T-cell (primary cell): ENCODE data around the gene DPM1. TPM values are rescaled to one million over a fixed set of nuclear protein-coding genes. Genes with fewer than 3 reads are reported as not detected.

Experiments used
- ATAC-seq, 4 experiments: fragments of 200-7000 bp in 3 of 4; fragments of 150-1000 bp in 1 of 4; cut with Tn5 transposase; replicated peaks in 1 of 4; 1 replicate in 3 of 4; 2 replicates in 1 of 4; pipeline ENCODE4 v1.10.0; 2021; ENCODE audit warnings: moderate library complexity in 3 of 4, mild to moderate bottlenecking in 2 of 4, moderate number of reproducible peaks in 1 of 4
- CTCF ChIA-PET, 2 donors: fragments of 300-600 bp; sonication (Branson Sonifier 250); formaldehyde crosslinking; loops; one replicate each; lab custom pipeline; 2022; ENCODE audit warnings: antibody characterized with exemption in 2 of 2; lab: Charles Lee
- POLR2A ChIA-PET, 2 donors: fragments of 300-600 bp; sonication (Branson Sonifier 250); formaldehyde crosslinking; loops; one replicate each; lab custom pipeline; 2022; ENCODE audit warnings: antibody characterized with exemption in 2 of 2; lab: Charles Lee
- DNase-seq, 35 experiments: peaks; one replicate each; pipeline versions ENCODE4 v3.0.0 to v3.0.0-alpha.2; 2013 to 2023
- H3K27ac ChIP-seq: one replicate; pipeline ENCODE4 v1.5.1; 2013; ENCODE audit warnings: low read length
- H3K27me3 ChIP-seq, 2 experiments: replicated peaks in 1 of 2; 1 replicate in 1 of 2; 2 replicates in 1 of 2; pipeline versions ENCODE4 v1.6.1 to v1.7.0; 2013; ENCODE audit warnings: low read length in 1 of 2, mixed read lengths in 1 of 2; ENCODE audit not compliant: control insufficient read depth in 2 of 2, insufficient read depth in 2 of 2; ENCODE audit errors: extremely low read depth in 1 of 2
- H3K36me3 ChIP-seq, 2 donors: 1 replicate in 1 of 2; 2 replicates in 1 of 2; pipeline versions ENCODE4 v1.6.1 to v1.7.0; 2013; ENCODE audit warnings: low read length in 1 of 2; ENCODE audit not compliant: control insufficient read depth in 2 of 2, insufficient read depth in 1 of 2; ENCODE audit errors: extremely low read depth in 1 of 2
- H3K4me1 ChIP-seq, 2 experiments: 1 replicate in 1 of 2; 2 replicates in 1 of 2; pipeline versions ENCODE4 v1.6.1 to v1.7.0; 2013; ENCODE audit warnings: low read length in 2 of 2, mixed read lengths in 1 of 2; ENCODE audit not compliant: insufficient read depth in 2 of 2, control insufficient read depth in 1 of 2; ENCODE audit errors: extremely low read depth in 1 of 2
- H3K4me3 ChIP-seq, 2 donors: 1 replicate in 1 of 2; 2 replicates in 1 of 2; pipeline versions ENCODE4 v1.5.1 to v1.7.0; 2013; ENCODE audit warnings: mild to moderate bottlenecking in 2 of 2, low read length in 1 of 2, moderate library complexity in 1 of 2; ENCODE audit not compliant: control insufficient read depth in 1 of 2; ENCODE audit errors: extremely low read depth in 1 of 2
- H3K9me3 ChIP-seq: 2 replicates; pipeline ENCODE4 v1.7.0; 2013
- H3K27ac Mint-ChIP-seq, 2 donors: one replicate each; pipeline ENCODE4 v1.8.0; 2020 to 2021; ENCODE audit warnings: mild to moderate bottlenecking in 2 of 2, mixed read lengths in 2 of 2
- H3K27me3 Mint-ChIP-seq, 2 donors: one replicate each; pipeline ENCODE4 v1.8.0; 2021 to 2022; ENCODE audit warnings: mixed read lengths in 2 of 2
- H3K36me3 Mint-ChIP-seq: one replicate; pipeline ENCODE4 v1.8.0; 2021; ENCODE audit warnings: mixed read lengths
- H3K4me1 Mint-ChIP-seq, 3 donors: one replicate each; pipeline ENCODE4 v1.8.0; 2020 to 2022; ENCODE audit warnings: mixed read lengths in 3 of 3, mild to moderate bottlenecking in 1 of 3
- H3K4me3 Mint-ChIP-seq, 3 donors: one replicate each; pipeline ENCODE4 v1.8.0; 2020 to 2022; ENCODE audit warnings: mild to moderate bottlenecking in 3 of 3, mixed read lengths in 3 of 3, moderate library complexity in 3 of 3
- H3K9me3 Mint-ChIP-seq, 3 donors: one replicate each; pipeline ENCODE4 v1.8.0; 2020 to 2022; ENCODE audit warnings: mixed read lengths in 3 of 3
- WGBS: methylation state at CpG from one replicate; pipeline ENCODE4 v1.1.5; 2013; ENCODE audit warnings: missing lambda C conversion rate; ENCODE audit not compliant: insufficient coverage; 5-methylcytosine and 5-hydroxymethylcytosine counted together
- total RNA-seq, 35 experiments: library from RNA in 6 of 35; stranded (reverse) in 6 of 35; fragments of 120-200 nt in 1 of 35; gene quantifications; one replicate each; pipeline versions ENCODE4 v1.2.1 to v1.2.4 and lab custom pipeline; 2013 to 2026

DPM1 gene
- total RNA-seq, 5 donors from 2014 or later (not counting 1 experiment from before 2014, with no cell fraction given), result 23.1 to 37.6 (median 33.4) TPM

- H3K4me1 Mint-ChIP-seq, result no peaks in the 10 kb centered on the region
- ATAC-seq (no peak), DNase-seq (no peak)
- Histone ChIP-seq H3K27ac (no peak overlapping the region), H3K4me1 (no peaks in the 10 kb centered on the region), H3K36me3 (no peaks in the 10 kb centered on the region), H3K27me3 (peaks cover 3 to 58% of the 10 kb centered on the region in 2 experiments), H3K9me3 (no peaks in the 10 kb centered on the region), H3K4me3 (no peak overlapping the region)
- CTCF ChIA-PET, result no interaction called here
- H3K27ac Mint-ChIP-seq, result no peak overlapping the region
- POLR2A ChIA-PET, result interaction anchor here in 1 of 2 donors (0.8 kb wide), 1 partner anchor 620 kb away, joined by 4 read pairs; no protein-coding TSS in a partner anchor
- H3K27me3 Mint-ChIP-seq, result peaks cover 34 to 54% of the 10 kb centered on the region in 2 donors
- no peaks in the 10 kb centered on the region for H3K36me3 Mint-ChIP-seq
- H3K9me3 Mint-ChIP-seq, result no peaks in the 10 kb centered on the region
- no peak overlapping the region for H3K4me3 Mint-ChIP-seq
- 74% methylated on average over 15 of the region's 20 CpGs for WGBS
Measured at GRCh38 chr20:51001430-51002265, 43.3 kb upstream of the DPM1 start.

- H3K27me3 ChIP-seq, result peaks cover 3 to 55% of the 10 kb centered on the region in 2 experiments
- Mint-ChIP-seq H3K27ac (no peak overlapping the region), H3K36me3 (no peaks in the 10 kb centered on the region), H3K9me3 (no peaks in the 10 kb centered on the region), H3K4me1 (no peaks in the 10 kb centered on the region), H3K4me3 (no peak overlapping the region), H3K27me3 (peaks cover 26 to 40% of the 10 kb centered on the region in 2 donors)
- no peaks in the 10 kb centered on the region for H3K9me3 ChIP-seq
- POLR2A ChIA-PET, result no interaction called here
- CTCF ChIA-PET, result no interaction called here
- no peaks in the 10 kb centered on the region for H3K36me3 ChIP-seq
- no peak overlapping the region for H3K4me3 ChIP-seq
- WGBS, result 83% methylated on average over 4 of the region's 4 CpGs
- H3K27ac ChIP-seq, result no peak overlapping the region
- H3K4me1 ChIP-seq, result no peaks in the 10 kb centered on the region
- no peak for ATAC-seq
- DNase-seq, result no peak
Measured at GRCh38 chr20:50999355-50999754, 41.0 kb upstream of the DPM1 start.

- no peak for DNase-seq
- WGBS, result 13% methylated on average over 2 of the region's 10 CpGs
Measured at GRCh38 chr20:50996901-50997865, 38.9 kb upstream of the DPM1 start.

GRCh38 chr20:50995506-50995905 is 37.2 kb upstream of the DPM1 start:
- H3K27me3 Mint-ChIP-seq, result peaks cover 18 to 24% of the 10 kb centered on the region in 2 donors
- no peaks in the 10 kb centered on the region for H3K9me3 ChIP-seq
- CTCF ChIA-PET, result interaction anchor here in 1 of 2 donors (0.5 to 0.7 kb wide), 2 partner anchors 21 to 1045 kb away, joined by 6 to 8 read pairs; no protein-coding TSS in a partner anchor
- DNase-seq (no peak), ATAC-seq (no peak)
- no CpG with 5 or more reads among the region's 5 CpGs for WGBS
- no peaks in the 10 kb centered on the region for H3K36me3 ChIP-seq
- H3K27ac ChIP-seq, result no peak overlapping the region
- no peaks in the 10 kb centered on the region for H3K4me1 Mint-ChIP-seq
- POLR2A ChIA-PET, result no interaction called here
- H3K4me3 Mint-ChIP-seq, result no peak overlapping the region
- no peak overlapping the region for H3K27ac Mint-ChIP-seq
- H3K4me1 ChIP-seq, result no peaks in the 10 kb centered on the region
- peaks cover 0 to 3% (median 0%) of the 10 kb centered on the region in 3 donors for H3K9me3 Mint-ChIP-seq
- peaks cover 3 to 46% of the 10 kb centered on the region in 2 experiments for H3K27me3 ChIP-seq
- H3K36me3 Mint-ChIP-seq, result no peaks in the 10 kb centered on the region
- no peak overlapping the region for H3K4me3 ChIP-seq

More at GRCh38 chr20:50996901-50997865, 38.9 kb upstream of the DPM1 start:
- Histone ChIP-seq H3K4me1 (no peaks in the 10 kb centered on the region), H3K36me3 (no peaks in the 10 kb centered on the region), H3K27ac (no peak overlapping the region), H3K4me3 (no peak overlapping the region), H3K9me3 (no peaks in the 10 kb centered on the region), H3K27me3 (peaks cover 3 to 52% of the 10 kb centered on the region in 2 experiments)
- no peak overlapping the region for H3K27ac Mint-ChIP-seq
- peaks cover 22 to 33% of the 10 kb centered on the region in 2 donors for H3K27me3 Mint-ChIP-seq
- H3K4me3 Mint-ChIP-seq, result no peak overlapping the region
- no peaks in the 10 kb centered on the region for H3K4me1 Mint-ChIP-seq
- H3K9me3 Mint-ChIP-seq, result peaks cover 0 to 3% (median 0%) of the 10 kb centered on the region in 3 donors
- H3K36me3 Mint-ChIP-seq, result no peaks in the 10 kb centered on the region
- POLR2A ChIA-PET, result interaction anchor here in 1 of 2 donors (0.6 kb wide), 1 partner anchor 1249 kb away, joined by 7 read pairs; no protein-coding TSS in a partner anchor
- ATAC-seq, result no peak
- CTCF ChIA-PET, result interaction anchor here in 1 of 2 donors (0.6 to 1.0 kb wide), 2 partner anchors 9 kb away, joined by 4 to 5 read pairs; no protein-coding TSS in a partner anchor

GRCh38 chr20:50993876-50994275 is 35.5 kb upstream of the DPM1 start:
- ChIA-PET CTCF (interaction anchor here in 1 of 2 donors (1.2 kb wide), 1 partner anchor 315 kb away, joined by 4 read pairs; no protein-coding TSS in a partner anchor), POLR2A (no interaction called here)
- H3K4me3 ChIP-seq, result no peak overlapping the region
- no peak overlapping the region for H3K27ac Mint-ChIP-seq
- H3K9me3 Mint-ChIP-seq, result peaks cover 0 to 3% (median 0%) of the 10 kb centered on the region in 3 donors
- H3K4me1 Mint-ChIP-seq, result no peaks in the 10 kb centered on the region
- no peak overlapping the region for H3K27ac ChIP-seq
- H3K4me1 ChIP-seq, result no peaks in the 10 kb centered on the region
- no peaks in the 10 kb centered on the region for H3K9me3 ChIP-seq
- no peaks in the 10 kb centered on the region for H3K36me3 ChIP-seq
- DNase-seq (no peak), ATAC-seq (no peak)
- H3K27me3 ChIP-seq, result peaks cover 3 to 38% of the 10 kb centered on the region in 2 experiments
- H3K4me3 Mint-ChIP-seq, result no peak overlapping the region
- 60% methylated on average over 1 of the region's 9 CpGs for WGBS
- peaks cover 8 to 12% of the 10 kb centered on the region in 2 donors for H3K27me3 Mint-ChIP-seq
- H3K36me3 Mint-ChIP-seq, result no peaks in the 10 kb centered on the region
